ENCODE results near the gene PBRM1. TPM values are rescaled to one million over a fixed set of nuclear protein-coding genes. Genes with fewer than 3 reads are reported as not detected.

PBRM1 gene
- total and polyA plus RNA-seq, 2 of the 13 experiments (the other 11 are each of a cell fraction or from before 2014, with no cell fraction given), result 10.9 to 33.2 TPM

DNA sequence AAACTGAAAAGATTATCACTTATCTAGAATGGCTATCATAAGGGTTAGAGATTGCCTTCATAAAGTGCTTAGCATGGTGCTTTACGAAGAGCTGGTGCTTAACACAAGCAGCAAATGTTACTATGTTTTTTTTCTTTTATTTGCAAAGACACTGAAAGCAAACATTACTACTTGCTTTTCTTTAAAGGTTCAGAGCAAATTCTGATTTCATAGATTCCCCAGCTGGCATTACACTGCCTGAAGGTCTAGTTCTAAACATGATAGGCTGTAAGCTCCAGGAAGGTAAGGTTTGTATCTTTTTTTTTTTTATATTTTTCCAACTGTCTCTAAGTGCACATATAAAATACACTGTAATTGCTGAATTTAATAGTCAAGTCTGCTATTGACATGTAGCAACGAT is 77.4 kb downstream of the PBRM1 start:
- Histone ChIP-seq H3K27me3 (ENCODE audit: control insufficient read depth in 1 of 2, insufficient read depth in 2 of 2, low read length in 2 of 2) (no peaks in the 10 kb centered on the region), H3K79me2 (ENCODE audit: insufficient read depth, low read length) (no peaks in the 10 kb centered on the region), H3K9ac (ENCODE audit: insufficient read depth, low read depth, low read length) (no peak overlapping the region), H2AFZ (ENCODE audit: low read length) (no peak overlapping the region), H3K4me3 (replicated peaks in 1 of 3; ENCODE audit: insufficient read depth in 1 of 3, low read depth in 2 of 3, low read length in 3 of 3) (no peak overlapping the region), H4K20me1 (ENCODE audit: insufficient read depth, low read length) (peaks cover 2% of the 10 kb centered on the region; the same call in 1 of the 2 replicates), H3K4me1 (ENCODE audit: insufficient read depth, low read length) (peaks cover 13% of the 10 kb centered on the region), H3K9me3 (ENCODE audit: low read length) (no peaks in the 10 kb centered on the region), H3K36me3 (replicated peaks in 1 of 2; ENCODE audit: control insufficient read depth in 1 of 2, insufficient read depth in 2 of 2, low read length in 2 of 2) (peaks cover 8 to 46% of the 10 kb centered on the region in 2 experiments), H3K27ac (ENCODE audit: extremely low read length, insufficient read depth, low read length) (no peak overlapping the region), H3K4me2 (ENCODE audit: low read depth, low read length) (no peak overlapping the region)
- in situ Hi-C loops (cut with HindIII; ENCODE audit: extremely low pct_ligation_motif_present, low pct_unique_long_range_greater_than_20kb), result no loop called here
- no peak for DNase-seq (ENCODE audit: low spot score)
- POLR2A ChIA-PET, result interaction anchor here (1.6 kb wide), 1 partner anchor 72 kb away, joined by 3 read pairs; the partner anchor contains the start of gene UQCC5
- CTCF ChIA-PET (ENCODE audit: low intra/inter-chr PET ratio, low total read pairs), result no interaction called here
- TF ChIP-seq BCL6 (CRISPR knock-in tag; IDR thresholded peaks at IDR 0.05) (no peak), ZNF17 (CRISPR knock-in tag; IDR thresholded peaks at IDR 0.05) (no peak), ZFP36L2 (CRISPR knock-in tag; IDR thresholded peaks at IDR 0.05) (no peak), FOSL1 (CRISPR knock-in tag; IDR thresholded peaks at IDR 0.05; ENCODE audit: borderline replicate concordance) (no peak), BRCA1 (CRISPR knock-in tag; IDR thresholded peaks at IDR 0.05) (no peak), IRX3 (CRISPR knock-in tag; IDR thresholded peaks at IDR 0.05; ENCODE audit: borderline replicate concordance, low read depth) (no peak), ZNF563 (CRISPR knock-in tag; IDR thresholded peaks at IDR 0.05) (no peak), SRF (IDR thresholded peaks at IDR 0.05; ENCODE audit: low read depth, low read length) (no peak), RNF2 (conservative IDR thresholded peaks at IDR 0.05; ENCODE audit: low read depth) (no peak)
- TF ChIP-seq, protein P1, sequence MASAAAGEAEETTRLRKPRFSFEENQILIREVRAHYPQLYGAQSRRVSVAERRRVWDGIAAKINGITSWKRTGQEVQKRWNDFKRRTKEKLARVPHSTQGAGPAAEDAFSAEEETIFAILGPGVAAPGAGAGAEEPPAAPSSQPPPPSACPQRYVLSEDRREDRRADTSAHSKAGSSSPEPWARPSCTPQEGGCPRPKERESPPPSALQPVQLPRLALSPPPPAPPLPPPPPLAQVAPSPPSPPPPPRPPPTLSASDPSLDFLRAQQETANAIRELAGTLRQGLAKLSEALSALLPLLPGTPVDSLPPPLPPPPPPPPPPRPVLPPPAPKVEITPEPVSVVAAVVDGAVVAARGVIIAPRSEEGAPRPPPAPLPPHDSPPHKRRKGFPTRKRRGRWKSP (CRISPR knock-in tag; IDR thresholded peaks at IDR 0.05), result no peak
- TF ChIP-seq, protein P2, sequence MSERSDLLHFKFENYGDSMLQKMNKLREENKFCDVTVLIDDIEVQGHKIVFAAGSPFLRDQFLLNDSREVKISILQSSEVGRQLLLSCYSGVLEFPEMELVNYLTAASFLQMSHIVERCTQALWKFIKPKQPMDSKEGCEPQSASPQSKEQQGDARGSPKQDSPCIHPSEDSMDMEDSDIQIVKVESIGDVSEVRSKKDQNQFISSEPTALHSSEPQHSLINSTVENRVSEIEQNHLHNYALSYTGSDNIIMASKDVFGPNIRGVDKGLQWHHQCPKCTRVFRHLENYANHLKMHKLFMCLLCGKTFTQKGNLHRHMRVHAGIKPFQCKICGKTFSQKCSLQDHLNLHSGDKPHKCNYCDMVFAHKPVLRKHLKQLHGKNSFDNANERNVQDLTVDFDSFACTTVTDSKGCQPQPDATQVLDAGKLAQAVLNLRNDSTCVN (CRISPR knock-in tag; IDR thresholded peaks at IDR 0.05; ENCODE audit: borderline replicate concordance), result no peak
- BruUV-seq (replicated peaks), result no TSS peak
- ATAC-seq, result no peak
- no peak for FAIRE-seq
- whole genome bisulfite sequencing (ENCODE audit: low lambda C conversion rate), result 99% methylated on average over 2 of the region's 2 CpGs
- intact Hi-C loops (cut with micrococcal nuclease; ENCODE audit: unreplicated experiment), result no loop called here
